ENCODE data around the gene FOXO6. TPM values are rescaled to one million over a fixed set of nuclear protein-coding genes. Genes with fewer than 3 reads are reported as not detected.

FOXO6 gene
- total and polyA plus RNA-seq, 7 experiments from 2014 or later, result 0.66 to 1.3 TPM; not detected in 5

- DNase-seq, result no peak
- no peak overlapping the region for H3K27ac Mint-ChIP-seq
- H3K4me3 Mint-ChIP-seq, result no peak overlapping the region
- no peaks in the 10 kb centered on the region for H3K36me3 ChIP-seq (ENCODE audit: control insufficient read depth in 2 of 3, insufficient read depth in 3 of 3, low read length in 3 of 3)
- peaks cover 0 to 12% (median 4%) of the 10 kb centered on the region in 7 donors for H3K4me1 Mint-ChIP-seq
- no peaks in the 10 kb centered on the region for H3K9me3 ChIP-seq (ENCODE audit: control insufficient read depth in 2 of 3, low read length in 3 of 3)
- intact Hi-C loops (cut with micrococcal nuclease), result no loop called here
- ChIA-PET CTCF (no interaction called here), POLR2A (no interaction called here)
- peaks cover 0 to 11% of the 10 kb centered on the region in 2 donors for H3K27me3 ChIP-seq (ENCODE audit: control insufficient read depth in 2 of 2, insufficient read depth in 2 of 2, low read length in 2 of 2)
- peaks cover 49 to 66% (median 58%) of the 10 kb centered on the region in 5 donors for H3K27me3 Mint-ChIP-seq
- H3K27ac ChIP-seq (ENCODE audit: low read depth, low read length), result no peak overlapping the region
- H3K9me3 Mint-ChIP-seq, result no peaks in the 10 kb centered on the region
- H3K4me3 ChIP-seq (ENCODE audit: low read length), result no peak overlapping the region
- peaks cover 0 to 5% (median 0%) of the 10 kb centered on the region in 5 donors for H3K36me3 Mint-ChIP-seq
- H3K4me1 ChIP-seq (ENCODE audit: control insufficient read depth in 2 of 2, insufficient read depth in 2 of 2, low read length in 2 of 2), result no peaks in the 10 kb centered on the region
- no peak for ATAC-seq
Observed at GRCh38 chr1:41377397-41377796, 16.2 kb downstream of the FOXO6 start.

DNA sequence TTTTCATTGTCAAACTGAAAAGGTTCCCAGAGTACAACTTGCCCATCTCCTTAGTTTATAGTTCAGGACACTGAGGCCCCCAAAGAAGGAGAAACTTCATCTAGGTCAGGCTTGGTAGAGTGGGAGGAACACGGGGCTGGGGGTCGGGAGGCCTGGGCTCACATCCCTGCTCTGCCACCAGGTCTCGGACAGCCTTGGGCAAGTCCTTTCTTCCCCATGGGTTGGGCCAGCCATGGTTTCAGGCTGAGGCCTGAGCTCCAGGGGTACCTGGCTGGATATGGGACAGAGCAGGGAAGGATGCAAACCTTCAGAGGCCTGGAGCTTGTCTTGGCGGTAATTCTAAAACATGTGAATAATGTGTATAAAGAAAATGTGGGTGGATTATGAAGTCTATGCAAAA is 17.0 kb downstream of the FOXO6 start:
- DNase-seq (no peak), ATAC-seq (no peak)
- Mint-ChIP-seq H3K9me3 (peaks cover 0 to 2% (median 0%) of the 10 kb centered on the region in 11 donors), H3K27ac (no peak overlapping the region), H3K36me3 (peaks cover 0 to 5% (median 0%) of the 10 kb centered on the region in 5 donors), H3K27me3 (peaks cover 49 to 64% (median 57%) of the 10 kb centered on the region in 5 donors), H3K4me3 (no peak overlapping the region), H3K4me1 (peaks cover 0 to 16% (median 9%) of the 10 kb centered on the region in 7 donors)
- POLR2A ChIA-PET, result no interaction called here
- Histone ChIP-seq H3K4me1 (ENCODE audit: control insufficient read depth in 2 of 2, insufficient read depth in 2 of 2, low read length in 2 of 2) (no peaks in the 10 kb centered on the region), H3K27ac (ENCODE audit: low read depth, low read length) (no peak overlapping the region), H3K27me3 (ENCODE audit: control insufficient read depth in 2 of 2, insufficient read depth in 2 of 2, low read length in 2 of 2) (peaks cover 0 to 9% of the 10 kb centered on the region in 2 donors), H3K4me3 (ENCODE audit: low read length) (no peak overlapping the region), H3K9me3 (ENCODE audit: control insufficient read depth in 2 of 3, low read length in 3 of 3) (no peaks in the 10 kb centered on the region), H3K36me3 (ENCODE audit: control insufficient read depth in 2 of 3, insufficient read depth in 3 of 3, low read length in 3 of 3) (no peaks in the 10 kb centered on the region)
- CTCF ChIA-PET, result interaction anchor here (0.6 kb wide), 1 partner anchor 83 kb away, joined by 3 read pairs; no protein-coding TSS in a partner anchor
- intact Hi-C loops (cut with micrococcal nuclease), result no loop called here

GRCh38 chr1:41378999-41379737 is 17.9 kb downstream of the FOXO6 start:
- CTCF ChIA-PET, result no interaction called here
- Mint-ChIP-seq H3K4me1 (peaks cover 0 to 19% (median 14%) of the 10 kb centered on the region in 7 donors), H3K4me3 (no peak overlapping the region), H3K27ac (no peak overlapping the region), H3K36me3 (peaks cover 0 to 7% (median 0%) of the 10 kb centered on the region in 5 donors), H3K27me3 (peaks cover 50 to 71% (median 61%) of the 10 kb centered on the region in 5 donors), H3K9me3 (peaks cover 0 to 3% (median 0%) of the 10 kb centered on the region in 11 donors)
- Histone ChIP-seq H3K27ac (ENCODE audit: low read depth, low read length) (no peak overlapping the region), H3K4me3 (ENCODE audit: low read length) (no peak overlapping the region), H3K9me3 (ENCODE audit: control insufficient read depth in 2 of 3, low read length in 3 of 3) (no peaks in the 10 kb centered on the region), H3K4me1 (ENCODE audit: control insufficient read depth in 2 of 2, insufficient read depth in 2 of 2, low read length in 2 of 2) (no peaks in the 10 kb centered on the region), H3K27me3 (ENCODE audit: control insufficient read depth in 2 of 2, insufficient read depth in 2 of 2, low read length in 2 of 2) (peaks cover 0 to 9% of the 10 kb centered on the region in 2 donors), H3K36me3 (ENCODE audit: control insufficient read depth in 2 of 3, insufficient read depth in 3 of 3, low read length in 3 of 3) (no peaks in the 10 kb centered on the region)
- ATAC-seq, result no peak
- DNase-seq, result no peak
- intact Hi-C loops (cut with micrococcal nuclease), result no loop called here
- POLR2A ChIA-PET, result no interaction called here

- Histone ChIP-seq H3K9me3 (ENCODE audit: control insufficient read depth in 2 of 3, low read length in 3 of 3) (no peaks in the 10 kb centered on the region), H3K27me3 (ENCODE audit: control insufficient read depth in 2 of 2, insufficient read depth in 2 of 2, low read length in 2 of 2) (peaks cover 0 to 9% of the 10 kb centered on the region in 2 donors), H3K36me3 (ENCODE audit: control insufficient read depth in 2 of 3, insufficient read depth in 3 of 3, low read length in 3 of 3) (no peaks in the 10 kb centered on the region), H3K4me1 (ENCODE audit: control insufficient read depth in 2 of 2, insufficient read depth in 2 of 2, low read length in 2 of 2) (no peaks in the 10 kb centered on the region), H3K27ac (ENCODE audit: low read depth, low read length) (no peak overlapping the region), H3K4me3 (ENCODE audit: low read length) (no peak overlapping the region)
- no peak for ATAC-seq
- DNase-seq, result no peak
- peaks cover 0 to 19% (median 14%) of the 10 kb centered on the region in 7 donors for H3K4me1 Mint-ChIP-seq
- peaks cover 54 to 76% (median 66%) of the 10 kb centered on the region in 5 donors for H3K27me3 Mint-ChIP-seq
- peak overlapping the region in 5 of 10 donors; percentile 45 to 82 (median 49) for H3K4me3 Mint-ChIP-seq
- intact Hi-C loops (cut with micrococcal nuclease), result no loop called here
- CTCF ChIA-PET, result no interaction called here
- H3K9me3 Mint-ChIP-seq, result peaks cover 0 to 3% (median 0%) of the 10 kb centered on the region in 11 donors
- no peak overlapping the region for H3K27ac Mint-ChIP-seq
- POLR2A ChIA-PET, result no interaction called here
- peaks cover 0 to 8% (median 0%) of the 10 kb centered on the region in 5 donors for H3K36me3 Mint-ChIP-seq
Observed at GRCh38 chr1:41379738-41380130, 18.5 kb downstream of the FOXO6 start.

GRCh38 chr1:41380195-41380594 is 19.0 kb downstream of the FOXO6 start:
- Mint-ChIP-seq H3K9me3 (peaks cover 0 to 3% (median 0%) of the 10 kb centered on the region in 11 donors), H3K27me3 (peaks cover 59 to 78% (median 71%) of the 10 kb centered on the region in 5 donors), H3K4me1 (peaks cover 0 to 19% (median 14%) of the 10 kb centered on the region in 7 donors), H3K36me3 (peaks cover 0 to 11% (median 0%) of the 10 kb centered on the region in 5 donors), H3K4me3 (peak overlapping the region; percentile 29 to 82 (median 62)), H3K27ac (no peak overlapping the region)
- no peaks in the 10 kb centered on the region for H3K4me1 ChIP-seq (ENCODE audit: control insufficient read depth in 2 of 2, insufficient read depth in 2 of 2, low read length in 2 of 2)
- no peak overlapping the region for H3K27ac ChIP-seq (ENCODE audit: low read depth, low read length)
- POLR2A ChIA-PET, result no interaction called here
- no peaks in the 10 kb centered on the region for H3K36me3 ChIP-seq (ENCODE audit: control insufficient read depth in 2 of 3, insufficient read depth in 3 of 3, low read length in 3 of 3)
- intact Hi-C loops (cut with micrococcal nuclease), result no loop called here
- ATAC-seq, result no peak
- H3K27me3 ChIP-seq (ENCODE audit: control insufficient read depth in 2 of 2, insufficient read depth in 2 of 2, low read length in 2 of 2), result peaks cover 0 to 9% of the 10 kb centered on the region in 2 donors
- no peak for DNase-seq
- no peak overlapping the region for H3K4me3 ChIP-seq (ENCODE audit: low read length)
- CTCF ChIA-PET, result no interaction called here
- no peaks in the 10 kb centered on the region for H3K9me3 ChIP-seq (ENCODE audit: control insufficient read depth in 2 of 3, low read length in 3 of 3)

- peaks cover 0 to 19% (median 14%) of the 10 kb centered on the region in 7 donors for H3K4me1 Mint-ChIP-seq
- H3K27me3 ChIP-seq (ENCODE audit: control insufficient read depth in 2 of 2, insufficient read depth in 2 of 2, low read length in 2 of 2), result peaks cover 0 to 9% of the 10 kb centered on the region in 2 donors
- H3K4me1 ChIP-seq (ENCODE audit: control insufficient read depth in 2 of 2, insufficient read depth in 2 of 2, low read length in 2 of 2), result no peaks in the 10 kb centered on the region
- peak overlapping the region; percentile 17 for H3K4me3 ChIP-seq (ENCODE audit: low read length)
- ATAC-seq (no peak), DNase-seq (no peak)
- no peaks in the 10 kb centered on the region for H3K36me3 ChIP-seq (ENCODE audit: control insufficient read depth in 2 of 3, insufficient read depth in 3 of 3, low read length in 3 of 3)
- H3K27ac ChIP-seq (ENCODE audit: low read depth, low read length), result no peak overlapping the region
- H3K36me3 Mint-ChIP-seq, result peaks cover 0 to 11% (median 0%) of the 10 kb centered on the region in 5 donors
- peaks cover 61 to 74% (median 71%) of the 10 kb centered on the region in 5 donors for H3K27me3 Mint-ChIP-seq
- intact Hi-C loops (cut with micrococcal nuclease), result no loop called here
- H3K9me3 Mint-ChIP-seq, result peaks cover 0 to 3% (median 0%) of the 10 kb centered on the region in 11 donors
- peak overlapping the region in 2 of 9 donors; percentile 38 to 73 for H3K27ac Mint-ChIP-seq
- POLR2A ChIA-PET, result no interaction called here
- CTCF ChIA-PET, result no interaction called here
- peak overlapping the region; percentile 75 to 92 (median 83) for H3K4me3 Mint-ChIP-seq
- no peaks in the 10 kb centered on the region for H3K9me3 ChIP-seq (ENCODE audit: control insufficient read depth in 2 of 3, low read length in 3 of 3)
Observed at GRCh38 chr1:41380979-41381691, 19.9 kb downstream of the FOXO6 start.

Measured in naive thymus-derived CD4-positive, alpha-beta T cell (primary cell).